HFFc6 (cell line): ENCODE data around the gene CD52. TPM values are rescaled to one million over a fixed set of nuclear protein-coding genes. Genes with fewer than 3 reads are reported as not detected.

Experiments used
- DNase-seq: peaks from one replicate; pipeline ENCODE4 v3.0.0-alpha.2; 2018
- H3K27ac Mint-ChIP-seq: 2 replicates; pipeline ENCODE4 v1.8.0; 2020; ENCODE audit warnings: mild to moderate bottlenecking, mixed read lengths
- H3K27me3 Mint-ChIP-seq: 2 replicates; pipeline ENCODE4 v1.8.0; 2021; ENCODE audit warnings: mild to moderate bottlenecking, moderate library complexity, mixed read lengths; ENCODE audit not compliant: insufficient read depth
- H3K36me3 Mint-ChIP-seq: 2 replicates; pipeline ENCODE4 v1.8.0; 2021; ENCODE audit warnings: low read depth, mixed read lengths
- H3K4me1 Mint-ChIP-seq: 2 replicates; pipeline ENCODE4 v1.8.0; 2020; ENCODE audit warnings: low read depth, mixed read lengths
- H3K4me3 Mint-ChIP-seq: 2 replicates; pipeline ENCODE4 v1.8.0; 2020; ENCODE audit warnings: mild to moderate bottlenecking, moderate library complexity, mixed read lengths
- H3K9me3 Mint-ChIP-seq: 2 replicates; pipeline ENCODE4 v1.8.0; 2020; ENCODE audit warnings: mild to moderate bottlenecking, mixed read lengths
- CTCF ChIP-seq: fragments of 200-600 bp; sonication (generic); IDR thresholded peaks from 2 replicates; pipeline ENCODE4 v1.5.0; 2021; ENCODE audit warnings: antibody characterized with exemption, mild to moderate bottlenecking
- long read RNA-seq: library from polyadenylated mRNA; unstranded; transcript quantifications from one replicate; pipeline ENCODE4 v2.0.0, GENCODE V29; 2019
- total RNA-seq, 6 experiments: library from RNA; stranded (reverse); fragmentation: NEBNext Ultra II Directional; extraction: Animal tissue kit (Norgen Biotek cat#: 25700); gene quantifications; 2 replicates in 1 of 6; 3 replicates in 5 of 6; pipeline ENCODE4 v1.2.3, GENCODE V29; 2021

The CD52 gene
- not detected for total RNA-seq
- long read RNA-seq: 0 reads

GRCh38 chr1:26317612-26318337 lies at the start of gene CD52:
TSS of gene CD52 (plus strand) at chr1:26317958. CDS start at chr1:26318018, 60 bp downstream.
- no peak for TF ChIP-seq CTCF
- Mint-ChIP-seq H3K4me1 (peaks cover 14% of the 10 kb centered on the region), H3K4me3 (no peak within 1 kb of the TSS), H3K27ac (no peak within 1 kb of the TSS), H3K36me3 (no peaks in the 10 kb centered on the region), H3K27me3 (peaks cover 20% of the 10 kb centered on the region), H3K9me3 (no peaks in the 10 kb centered on the region)
- no peak for DNase-seq

DNA sequence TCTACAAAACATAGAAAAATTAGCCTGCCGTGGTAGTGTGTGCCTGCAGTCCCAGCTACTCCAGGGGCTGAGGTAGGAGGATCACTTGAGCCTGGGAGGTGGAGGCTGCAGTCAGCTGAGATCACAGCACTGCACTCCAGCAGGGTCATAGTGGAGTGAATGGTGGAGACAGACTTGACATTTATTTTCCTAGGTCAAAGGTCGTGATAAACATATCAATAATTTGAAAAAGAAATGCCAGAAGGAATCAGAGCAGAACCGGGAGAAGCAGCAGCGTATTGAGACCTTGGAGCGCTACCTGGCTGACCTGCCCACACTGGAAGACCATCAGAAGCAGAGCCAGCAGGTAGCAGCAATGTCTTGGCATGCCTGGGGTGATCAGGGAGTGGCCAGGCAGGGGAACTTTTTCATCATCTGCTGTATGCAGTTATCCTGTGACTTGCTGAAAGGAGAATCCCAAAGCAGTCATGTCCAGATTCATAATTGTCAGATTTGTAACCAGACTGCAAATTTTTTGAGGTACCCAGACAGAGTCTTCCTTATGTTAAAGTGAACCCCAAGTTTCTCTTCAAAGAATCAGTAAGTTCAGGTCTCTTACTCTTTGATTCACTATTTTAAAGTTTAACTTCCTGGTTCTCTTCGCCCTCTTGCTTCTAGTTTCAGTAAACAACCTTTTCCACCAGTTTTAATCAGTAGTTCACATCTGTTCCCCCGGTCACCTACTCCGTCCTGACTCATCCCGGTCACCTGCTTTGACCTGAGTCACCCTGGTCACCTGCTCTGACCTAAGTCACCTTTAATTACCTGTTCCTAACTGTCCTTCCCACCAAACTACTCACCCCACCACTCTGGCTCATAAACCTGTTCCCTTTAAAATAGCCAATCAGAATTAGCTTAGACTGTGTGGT lies 49.2 kb upstream of the CD52 start:
- no peak for DNase-seq
- Mint-ChIP-seq H3K4me3 (no peak overlapping the region), H3K36me3 (peaks cover 35% of the 10 kb centered on the region), H3K9me3 (peaks cover 18% of the 10 kb centered on the region), H3K27ac (no peak overlapping the region), H3K27me3 (0 out of 2 replicates have a peak, but pooled peaks cover 1% of the 10 kb centered on the region), H3K4me1 (peaks cover 6% of the 10 kb centered on the region; the same call in 1 of the 2 replicates)
- no peak for TF ChIP-seq CTCF

DNA sequence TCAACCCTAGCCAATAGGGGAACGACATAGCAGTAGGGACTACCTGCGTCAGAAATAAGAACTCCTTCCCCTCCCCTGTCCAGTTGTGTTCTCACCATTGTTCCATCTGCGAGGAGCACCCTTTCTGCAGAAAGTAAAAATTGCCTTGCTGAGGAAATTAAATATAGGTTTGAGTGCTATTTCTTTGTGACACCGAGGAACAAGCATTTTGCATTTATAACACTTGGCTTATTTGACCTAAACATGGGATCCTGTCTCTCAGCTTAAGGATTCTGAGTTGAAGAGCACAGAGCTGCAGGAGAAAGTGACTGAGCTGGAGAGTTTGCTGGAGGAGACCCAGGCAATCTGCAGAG lies 48.6 kb upstream of the CD52 start:
- Mint-ChIP-seq H3K4me3 (no peak overlapping the region), H3K27me3 (0 out of 2 replicates have a peak, but pooled peaks cover 1% of the 10 kb centered on the region), H3K9me3 (peaks cover 18% of the 10 kb centered on the region), H3K36me3 (peaks cover 37% of the 10 kb centered on the region), H3K4me1 (peaks cover 11% of the 10 kb centered on the region), H3K27ac (no peak overlapping the region)
- no peak for DNase-seq
- no peak for TF ChIP-seq CTCF

GRCh38 chr1:26274801-26275425 lies 42.8 kb upstream of the CD52 start:
- no peak for TF ChIP-seq CTCF
- Mint-ChIP-seq H3K27me3 (peaks cover 1% of the 10 kb centered on the region), H3K9me3 (no peaks in the 10 kb centered on the region), H3K27ac (peak overlapping the region; percentile 97), H3K4me1 (peaks cover 60% of the 10 kb centered on the region), H3K36me3 (peaks cover 30% of the 10 kb centered on the region), H3K4me3 (peak overlapping the region; percentile 70)
- DNase-seq: peak; percentile 45

DNA sequence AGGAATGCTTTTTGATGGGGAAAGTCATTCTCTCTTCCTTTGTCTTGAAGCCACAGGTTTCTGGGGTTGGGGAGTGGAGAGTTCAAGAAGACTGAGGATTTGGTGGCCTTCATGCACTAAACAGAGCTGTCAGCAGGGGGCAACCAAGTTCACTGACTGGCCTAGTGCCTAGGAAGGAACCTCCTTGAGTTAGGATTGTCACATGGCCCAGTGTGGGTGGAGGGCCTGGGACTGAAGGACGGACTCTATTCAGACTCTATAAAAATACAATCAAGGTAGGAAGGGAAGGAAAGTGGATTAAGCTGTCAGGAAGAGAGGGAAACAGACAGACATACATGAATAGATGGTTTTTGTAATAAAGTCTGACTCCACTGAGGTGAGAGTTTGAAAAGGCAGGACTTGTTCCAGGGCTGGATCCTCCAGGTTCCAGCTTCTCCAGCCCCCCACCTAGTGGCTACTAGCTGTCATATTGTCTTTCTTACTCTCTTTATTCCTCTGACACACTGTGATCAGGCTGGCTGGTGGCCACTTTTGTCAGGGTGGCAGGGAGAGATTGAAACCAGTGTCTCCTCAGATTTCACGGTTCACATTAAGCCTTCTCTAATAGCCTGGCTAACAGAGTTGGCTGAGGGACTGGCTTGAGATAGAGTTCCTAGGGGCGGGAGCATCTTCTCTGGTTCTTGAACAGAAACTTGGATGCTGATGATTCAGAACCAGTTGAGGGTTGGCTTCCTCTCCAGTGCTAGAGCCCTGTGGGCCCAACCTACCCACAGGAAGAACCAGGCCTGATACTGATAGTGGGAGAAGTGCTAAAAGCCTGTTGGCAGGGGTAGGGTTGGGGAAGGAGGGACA lies 42.0 kb upstream of the CD52 start:
- Mint-ChIP-seq H3K4me3 (peak overlapping the region; percentile 70), H3K36me3 (peaks cover 35% of the 10 kb centered on the region)
- TF ChIP-seq CTCF: peak; percentile 87

More for the DNA sequence above, 42.0 kb upstream of the CD52 start:
- Mint-ChIP-seq H3K4me1 (peaks cover 61% of the 10 kb centered on the region), H3K27me3 (peaks cover 1% of the 10 kb centered on the region), H3K9me3 (no peaks in the 10 kb centered on the region), H3K27ac (peak overlapping the region; percentile 97)
- DNase-seq: peak; percentile 96
